RCC 7860 (cell line): ENCODE measurements around the gene RALGAPB.

Source experiments
- DNase-seq: peaks from one replicate; pipeline ENCODE4 v3.0.0-alpha.2; 2015; ENCODE audit warnings: low spot score
- FAIRE-seq: peaks from 2 replicates; lab custom pipeline; 2012; peaks lifted over from hg19 to GRCh38; lab: Jason Lieb, UNC

Gene RALGAPB

GRCh38 chr20:38543014-38543906 lies 70.6 kb downstream of the RALGAPB start:
- DNase-seq, result no peak
- no peak for FAIRE-seq

DNA sequence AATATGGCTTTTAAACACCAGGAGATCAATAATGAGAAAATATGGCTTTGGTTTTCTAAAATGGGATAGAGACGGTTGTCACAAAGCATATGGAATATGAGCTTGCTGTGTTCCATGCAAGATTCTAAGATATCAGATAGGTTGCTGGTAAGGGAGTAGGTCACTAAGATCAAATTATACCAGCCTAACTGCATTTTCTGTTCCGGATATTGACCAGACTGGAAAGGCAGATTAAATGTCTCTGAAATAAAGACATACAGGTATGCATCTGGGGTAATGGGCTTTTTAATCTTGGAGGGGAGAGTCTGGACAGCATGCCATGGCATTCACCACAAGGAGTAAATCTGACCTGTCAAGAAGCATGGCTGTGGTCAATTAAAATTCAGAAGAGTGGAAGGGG lies 73.1 kb downstream of the RALGAPB start:
- DNase-seq, result no peak
- FAIRE-seq, result no peak

GRCh38 chr20:38547288-38548085 lies 74.8 kb downstream of the RALGAPB start:
- FAIRE-seq, result no peak
- no peak for DNase-seq

DNA sequence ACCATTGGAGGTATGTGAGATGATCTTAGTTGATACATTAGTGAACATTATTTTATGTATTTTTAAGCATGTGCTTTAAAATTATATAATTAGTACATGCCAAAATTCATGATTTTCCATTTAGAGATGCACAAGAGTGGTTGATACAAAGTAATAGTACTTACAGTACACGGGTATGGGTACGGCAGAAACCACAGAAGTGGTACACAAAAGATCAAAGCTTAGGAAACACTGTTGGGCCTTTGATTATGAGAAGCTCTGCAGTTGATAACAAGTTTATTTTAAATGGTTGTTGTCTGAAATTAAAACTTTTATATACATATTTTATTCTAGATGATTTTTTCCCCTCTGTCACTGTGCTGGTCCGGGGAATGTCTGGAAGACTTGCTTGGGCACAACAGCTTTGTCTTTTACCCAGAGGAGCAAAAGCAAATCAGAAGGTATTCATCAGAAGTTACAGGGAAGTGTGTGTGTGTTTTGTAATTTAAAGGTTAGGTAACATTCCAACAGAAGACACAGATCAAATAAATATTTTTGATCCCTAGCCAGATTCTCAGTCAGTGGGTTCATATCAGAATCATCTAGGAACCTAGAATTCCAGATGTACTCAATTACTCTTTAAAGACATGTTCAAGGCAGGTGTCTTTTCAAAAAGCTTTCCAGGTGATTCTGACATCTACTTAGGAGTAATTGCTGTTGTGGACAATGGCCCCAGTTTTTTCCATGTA lies 75.9 kb downstream of the RALGAPB start:
- no peak for FAIRE-seq
- no peak for DNase-seq

- FAIRE-seq, result no peak
- DNase-seq, result no peak
Observed at GRCh38 chr20:38550274-38550673, 77.6 kb downstream of the RALGAPB start.

GRCh38 chr20:38551056-38551626 lies 78.5 kb downstream of the RALGAPB start:
- no peak for FAIRE-seq
- no peak for DNase-seq

DNA sequence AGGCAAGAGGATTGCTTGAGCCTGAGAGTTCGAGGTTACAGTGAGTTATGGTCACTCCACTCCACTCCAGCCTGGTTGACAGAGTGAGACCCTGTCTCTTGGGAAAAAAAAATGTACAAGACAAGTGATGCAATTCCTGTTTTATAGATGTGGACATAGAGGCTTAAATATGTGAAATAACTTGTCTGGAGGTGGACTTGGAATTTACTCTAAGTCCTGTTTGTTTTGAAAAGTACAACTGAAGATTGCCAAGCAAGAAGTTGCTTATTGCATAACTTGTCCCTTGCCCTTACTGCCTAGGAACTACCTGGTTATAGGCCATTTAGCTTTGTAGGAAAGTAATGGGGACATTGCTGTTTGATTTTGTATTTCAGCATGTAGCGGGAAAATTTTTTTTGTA lies 82.3 kb downstream of the RALGAPB start:
- FAIRE-seq (no peak), DNase-seq (no peak)

GRCh38 chr20:38555395-38555794 lies 82.8 kb downstream of the RALGAPB start:
- FAIRE-seq (no peak), DNase-seq (no peak)

GRCh38 chr20:38557174-38557573 lies 84.5 kb downstream of the RALGAPB start:
- no peak for FAIRE-seq

GRCh38 chr20:38558596-38559360 lies 86.1 kb downstream of the RALGAPB start:
- DNase-seq (no peak), FAIRE-seq (no peak)

More at GRCh38 chr20:38557174-38557573, 84.5 kb downstream of the RALGAPB start:
- DNase-seq, result no peak

- DNase-seq (no peak), FAIRE-seq (no peak)
Observed at GRCh38 chr20:38559764-38560163, 87.1 kb downstream of the RALGAPB start.

GRCh38 chr20:38563802-38564431 lies 91.3 kb downstream of the RALGAPB start:
- no peak for DNase-seq
- FAIRE-seq, result no peak

DNA sequence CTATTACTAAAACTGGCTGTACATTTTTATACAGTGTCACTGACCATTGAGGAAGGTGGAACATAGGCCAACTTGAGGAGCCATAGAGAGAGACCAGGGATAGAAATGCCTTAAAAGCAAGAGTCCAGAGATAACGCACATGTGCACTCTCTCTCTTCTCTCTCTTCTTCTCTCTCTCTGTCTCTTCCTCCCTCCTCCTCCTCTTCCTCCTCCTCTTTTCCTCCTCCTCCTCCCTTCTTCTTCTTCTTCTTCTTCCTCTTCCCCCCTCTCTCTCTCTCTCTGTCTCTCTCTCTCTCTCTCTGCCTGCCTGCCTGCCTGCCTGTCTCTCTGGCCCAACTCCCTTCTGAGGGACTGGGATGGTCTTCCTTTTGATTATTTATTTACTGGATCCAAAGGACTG lies 92.0 kb downstream of the RALGAPB start:
- no peak for FAIRE-seq
- DNase-seq, result no peak

DNA sequence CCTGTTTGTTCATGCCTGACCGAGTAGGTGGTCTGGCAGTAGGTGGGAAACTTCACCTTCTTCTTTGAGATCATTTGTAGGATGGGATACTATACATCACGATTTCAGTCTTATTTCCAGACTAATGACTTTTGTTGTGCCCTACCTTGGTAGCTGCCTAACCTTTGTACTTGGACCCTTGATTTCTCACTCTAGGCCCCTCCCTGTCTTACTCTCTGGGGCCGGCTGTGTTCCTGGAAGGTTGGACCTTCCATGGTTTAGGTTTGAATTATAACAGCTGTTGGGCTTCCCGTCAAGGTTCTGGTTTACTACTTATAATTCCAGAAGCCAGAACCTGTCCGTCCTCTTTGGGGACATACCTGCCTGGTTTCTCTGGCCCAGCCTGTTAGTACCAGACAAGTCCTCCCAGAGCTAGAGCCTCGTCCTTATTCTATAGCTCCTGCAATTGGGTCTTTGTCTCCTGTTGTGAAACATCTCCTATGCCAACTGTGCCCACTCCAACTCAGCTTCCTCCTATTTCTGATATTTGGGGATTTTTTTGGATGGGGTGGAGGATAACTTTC lies 93.5 kb downstream of the RALGAPB start:
- DNase-seq (no peak), FAIRE-seq (no peak)

GRCh38 chr20:38569747-38570525 lies 97.3 kb downstream of the RALGAPB start:
- DNase-seq (no peak), FAIRE-seq (no peak)

GRCh38 chr20:38573413-38573812 lies 100.8 kb downstream of the RALGAPB start:
- FAIRE-seq, result no peak

GRCh38 chr20:38579219-38579910 lies 106.7 kb downstream of the RALGAPB start:
- FAIRE-seq, result no peak
- no peak for DNase-seq

More at GRCh38 chr20:38573413-38573812, 100.8 kb downstream of the RALGAPB start:
- no peak for DNase-seq

DNA sequence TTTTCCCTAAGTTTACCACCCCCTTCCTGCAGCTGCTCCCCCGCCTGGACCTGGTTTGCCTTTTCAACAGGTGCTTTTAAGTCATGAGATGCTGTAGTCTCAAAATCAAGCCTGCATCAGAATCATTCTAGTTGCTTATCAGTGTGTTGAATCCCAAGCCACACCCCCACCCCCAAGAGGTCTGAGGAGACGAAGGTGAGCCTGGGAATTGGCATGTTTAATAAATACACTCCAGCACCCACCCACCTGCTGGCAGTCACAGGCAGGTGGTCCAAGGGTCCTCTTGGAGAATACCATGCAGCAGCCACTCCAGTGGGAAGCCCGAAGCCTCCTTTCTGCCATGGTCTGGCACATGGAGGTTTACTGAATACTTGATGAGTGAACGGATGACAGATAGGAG lies 107.3 kb downstream of the RALGAPB start:
- DNase-seq (no peak), FAIRE-seq (no peak)
